ENCODE results near the gene VWA5B2. TPM values are rescaled to one million over a fixed set of nuclear protein-coding genes. Genes with fewer than 3 reads are reported as not detected.
A peak's percentile ranks its signal among the peaks of the same experiment; 100 is the strongest.

VWA5B2 gene
- total RNA-seq, 1 experiment from 2014 or later: 2.7 TPM

DNA sequence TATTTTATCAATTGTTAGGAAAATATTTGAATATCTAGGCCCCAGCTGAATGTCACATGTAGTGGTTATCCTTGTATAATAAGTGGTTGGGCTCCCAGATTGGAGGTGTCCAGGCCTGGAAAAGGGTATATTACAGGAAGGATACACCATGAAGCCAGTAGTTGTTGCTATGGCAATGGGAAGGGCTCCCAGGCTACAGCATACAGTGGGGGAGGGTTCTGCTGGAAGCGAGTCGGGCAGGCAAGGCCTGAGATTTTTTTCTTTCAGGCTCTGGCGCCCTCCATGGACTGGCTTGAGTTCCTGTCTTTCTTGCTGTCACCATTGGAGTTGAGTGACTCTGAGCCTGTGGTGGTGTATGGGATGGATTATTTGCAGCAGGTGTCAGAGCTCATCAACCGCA is 55.3 kb downstream of the VWA5B2 start:
- H2BK120ac ChIP-seq (ENCODE audit: low read depth, low read length, poor library complexity, severe bottlenecking): no peak overlapping the region
- H3K23ac ChIP-seq (ENCODE audit: insufficient read length, low read depth, low read length): no peak overlapping the region
- no CpG with 5 or more reads among the region's 4 CpGs for WGBS (ENCODE audit: extremely low coverage, insufficient read length, low lambda C conversion rate)
- H4K91ac ChIP-seq (ENCODE audit: insufficient read length, low read depth, low read length): no peak overlapping the region
- no peak overlapping the region for H4K5ac ChIP-seq (ENCODE audit: insufficient read length, low read depth, low read length)
- H2BK20ac ChIP-seq (ENCODE audit: low read depth, low read length, poor library complexity, severe bottlenecking): no peak overlapping the region
- TF ChIP-seq, protein P1, sequence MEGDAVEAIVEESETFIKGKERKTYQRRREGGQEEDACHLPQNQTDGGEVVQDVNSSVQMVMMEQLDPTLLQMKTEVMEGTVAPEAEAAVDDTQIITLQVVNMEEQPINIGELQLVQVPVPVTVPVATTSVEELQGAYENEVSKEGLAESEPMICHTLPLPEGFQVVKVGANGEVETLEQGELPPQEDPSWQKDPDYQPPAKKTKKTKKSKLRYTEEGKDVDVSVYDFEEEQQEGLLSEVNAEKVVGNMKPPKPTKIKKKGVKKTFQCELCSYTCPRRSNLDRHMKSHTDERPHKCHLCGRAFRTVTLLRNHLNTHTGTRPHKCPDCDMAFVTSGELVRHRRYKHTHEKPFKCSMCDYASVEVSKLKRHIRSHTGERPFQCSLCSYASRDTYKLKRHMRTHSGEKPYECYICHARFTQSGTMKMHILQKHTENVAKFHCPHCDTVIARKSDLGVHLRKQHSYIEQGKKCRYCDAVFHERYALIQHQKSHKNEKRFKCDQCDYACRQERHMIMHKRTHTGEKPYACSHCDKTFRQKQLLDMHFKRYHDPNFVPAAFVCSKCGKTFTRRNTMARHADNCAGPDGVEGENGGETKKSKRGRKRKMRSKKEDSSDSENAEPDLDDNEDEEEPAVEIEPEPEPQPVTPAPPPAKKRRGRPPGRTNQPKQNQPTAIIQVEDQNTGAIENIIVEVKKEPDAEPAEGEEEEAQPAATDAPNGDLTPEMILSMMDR (conservative IDR thresholded peaks at IDR 0.05): peak; percentile 75
- no peaks in the 10 kb centered on the region for H3K27me3 ChIP-seq (ENCODE audit: insufficient read depth, low read length)
- no peak overlapping the region for H3K56ac ChIP-seq (ENCODE audit: insufficient read length, low read depth, low read length)
- H3K79me1 ChIP-seq (ENCODE audit: insufficient read depth, low read depth, low read length, poor library complexity, severe bottlenecking): no peaks in the 10 kb centered on the region
- H3K18ac ChIP-seq (ENCODE audit: insufficient read length, low read depth, low read length): no peak overlapping the region
- Mint-ChIP-seq H3K36me3 (ENCODE audit: insufficient read depth in 1 of 3, low read depth in 3 of 3) (no peaks in the 10 kb centered on the region; a peak in 1 of 7 replicates), H3K27ac (no peak overlapping the region), H3K27me3 (ENCODE audit: low read depth) (peaks cover 12% of the 10 kb centered on the region), H3K9me3 (no peaks in the 10 kb centered on the region), H3K4me1 (peaks cover 0 to 5% of the 10 kb centered on the region in 2 experiments; a peak in 1 of 4 replicates), H3K4me3 (peak overlapping the region in 1 of 2 experiments; percentile 55; a peak in 2 of 5 replicates)
- H2AFZ ChIP-seq (ENCODE audit: low read length): no peak overlapping the region
- peak; percentile 88 for DNase-seq
- no peak overlapping the region for H3K4me2 ChIP-seq (ENCODE audit: insufficient read depth, insufficient read length, low read length)
- H2BK5ac ChIP-seq (ENCODE audit: insufficient read length, low read length): no peak overlapping the region
- H3K23me2 ChIP-seq (ENCODE audit: insufficient read length, low read depth, low read length, poor library complexity, severe bottlenecking): no peaks in the 10 kb centered on the region
- H3K79me2 ChIP-seq (ENCODE audit: insufficient read depth, low read length): no peaks in the 10 kb centered on the region
- H3K27ac ChIP-seq (ENCODE audit: insufficient read length, low read depth, low read length): no peak overlapping the region
- no peak overlapping the region for H2BK12ac ChIP-seq (ENCODE audit: insufficient read length, low read depth, low read length)
- H2BK15ac ChIP-seq (ENCODE audit: low read depth, low read length): no peak overlapping the region
- H3K9me3 ChIP-seq (ENCODE audit: control insufficient read depth, low read depth, low read length): no peaks in the 10 kb centered on the region
- no peaks in the 10 kb centered on the region for H4K20me1 ChIP-seq (ENCODE audit: control insufficient read depth, insufficient read depth, insufficient read length)
- no peak overlapping the region for H2AK5ac ChIP-seq (ENCODE audit: insufficient read length, low read length)
- H3K4me1 ChIP-seq (ENCODE audit: insufficient read depth, low read length): no peaks in the 10 kb centered on the region
- H4K8ac ChIP-seq (replicated peaks; ENCODE audit: insufficient read length, low read depth, low read length): no peak overlapping the region
- H3K9ac ChIP-seq (ENCODE audit: extremely low read depth, insufficient read length, low read length): no peak overlapping the region
- H3K4ac ChIP-seq (ENCODE audit: low read depth, low read length): no peak overlapping the region
- no peak overlapping the region for H3K14ac ChIP-seq (ENCODE audit: insufficient read depth, low read length)
- no peak overlapping the region for H3T11ph ChIP-seq (ENCODE audit: low read length)
